HUDEP-2 (cell line): ENCODE results near the gene TRAPPC13.
"Not testable (repeated sequence)": the region's sequence is repeated elsewhere in the genome, so short reads cannot be mapped to it uniquely, and the experiment has no call there.

Source experiments
- DNase-seq, 76 experiments: peaks; one replicate each; lab custom pipeline; 2025; ENCODE audit not compliant: unreplicated experiment in 76 of 76; lab: John Stamatoyannopoulos, UW

The TRAPPC13 gene, protein sequence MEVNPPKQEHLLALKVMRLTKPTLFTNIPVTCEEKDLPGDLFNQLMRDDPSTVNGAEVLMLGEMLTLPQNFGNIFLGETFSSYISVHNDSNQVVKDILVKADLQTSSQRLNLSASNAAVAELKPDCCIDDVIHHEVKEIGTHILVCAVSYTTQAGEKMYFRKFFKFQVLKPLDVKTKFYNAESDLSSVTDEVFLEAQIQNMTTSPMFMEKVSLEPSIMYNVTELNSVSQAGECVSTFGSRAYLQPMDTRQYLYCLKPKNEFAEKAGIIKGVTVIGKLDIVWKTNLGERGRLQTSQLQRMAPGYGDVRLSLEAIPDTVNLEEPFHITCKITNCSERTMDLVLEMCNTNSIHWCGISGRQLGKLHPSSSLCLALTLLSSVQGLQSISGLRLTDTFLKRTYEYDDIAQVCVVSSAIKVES

DNA sequence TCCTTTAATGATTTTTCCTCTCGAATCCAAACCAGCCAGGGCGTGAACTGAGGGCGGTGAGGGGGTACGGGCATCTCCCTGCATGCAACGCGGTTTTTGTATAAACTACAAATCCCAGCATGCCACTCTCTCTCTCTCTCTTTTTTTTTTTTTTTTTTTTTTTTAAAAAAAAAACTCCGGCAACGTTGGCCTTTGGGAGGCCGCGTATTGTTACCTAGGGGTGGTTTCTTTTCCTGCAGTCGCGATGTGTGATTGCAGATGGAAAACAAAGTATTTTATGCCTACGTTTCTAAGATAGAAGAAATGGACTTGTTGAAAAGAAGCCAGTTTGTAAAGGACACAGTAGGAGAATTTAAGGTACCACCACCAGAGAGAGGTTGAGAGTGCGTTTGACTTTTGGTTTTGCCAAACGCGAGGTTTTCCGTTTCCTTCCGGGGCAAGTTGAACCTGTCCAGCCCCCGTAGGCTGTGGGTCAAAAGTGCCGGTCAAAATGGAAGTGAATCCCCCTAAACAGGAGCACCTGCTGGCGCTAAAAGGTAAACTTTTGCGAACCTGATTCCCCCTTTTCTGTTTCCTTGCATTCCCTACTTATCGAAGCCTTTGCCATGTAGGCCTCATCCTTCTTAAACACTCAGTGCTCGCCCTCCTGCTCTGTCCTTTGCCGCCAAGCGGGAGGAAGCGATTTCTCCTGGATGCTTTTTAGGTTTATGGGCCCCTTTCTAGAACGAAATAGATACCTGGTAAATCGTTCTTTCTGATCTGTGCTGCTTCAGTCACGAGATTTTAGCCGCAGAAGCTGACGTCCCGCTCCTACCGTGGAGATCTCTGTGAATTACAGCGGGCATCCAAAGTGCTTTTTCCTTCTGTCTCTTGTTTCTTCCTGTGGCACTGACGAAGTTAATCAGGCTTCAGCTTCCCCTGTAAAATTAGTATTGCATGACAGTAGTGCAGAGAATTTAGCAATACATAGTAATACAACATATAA is at the start of gene TRAPPC13, which contains the start of gene SHLD3:
Gene TRAPPC13 (plus strand): TSS at position 457 of the 985 bp plus-strand sequence. CDS start 34 bp downstream, at position 491.
Gene SHLD3 (plus strand): TSS at position 457 of the 985 bp plus-strand sequence. CDS start 4,561 bp downstream, outside the sequence.
- peak in 75 of 76 experiments; percentile 11 to 91 (median 77) for DNase-seq

DNA sequence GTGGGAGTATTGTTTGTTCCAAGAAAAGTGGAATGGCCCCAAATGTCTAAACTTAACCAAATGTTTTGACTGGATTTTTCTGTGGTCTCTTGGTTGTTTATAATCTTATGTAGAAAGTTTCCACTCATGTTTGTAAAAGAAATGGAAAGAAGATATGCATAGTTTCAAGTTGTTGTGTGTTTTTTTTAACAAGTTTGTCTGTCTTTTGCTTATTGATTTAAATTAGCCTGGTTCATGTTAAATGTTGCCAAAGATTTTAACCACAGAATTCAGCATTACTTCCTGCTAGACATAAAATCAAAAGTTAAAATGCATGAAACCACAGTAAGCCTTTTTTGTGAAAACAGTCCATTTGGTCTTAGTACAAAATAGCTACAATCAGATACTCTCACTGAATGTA is 47.7 kb upstream of the TRAPPC13 start:
- DNase-seq: no peak

DNA sequence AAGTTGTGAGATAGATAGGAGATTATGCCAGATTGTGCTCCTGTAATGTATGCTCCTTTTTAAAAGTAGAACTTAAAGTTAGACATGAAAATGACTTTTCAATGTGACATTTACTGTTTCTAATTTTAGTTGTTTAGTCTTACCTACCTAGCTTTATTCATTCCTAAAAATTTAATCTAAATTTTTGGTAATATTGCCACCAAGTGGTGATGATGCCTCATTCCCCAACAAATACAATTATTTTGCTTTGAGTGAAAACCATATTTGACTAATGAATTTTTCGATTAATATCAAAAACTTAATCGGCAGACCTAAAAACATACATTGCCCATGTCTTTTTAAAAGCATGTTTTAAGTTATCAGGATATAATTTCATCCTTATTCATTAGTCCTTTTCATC is 36.1 kb upstream of the TRAPPC13 start:
- no peak for DNase-seq

DNA sequence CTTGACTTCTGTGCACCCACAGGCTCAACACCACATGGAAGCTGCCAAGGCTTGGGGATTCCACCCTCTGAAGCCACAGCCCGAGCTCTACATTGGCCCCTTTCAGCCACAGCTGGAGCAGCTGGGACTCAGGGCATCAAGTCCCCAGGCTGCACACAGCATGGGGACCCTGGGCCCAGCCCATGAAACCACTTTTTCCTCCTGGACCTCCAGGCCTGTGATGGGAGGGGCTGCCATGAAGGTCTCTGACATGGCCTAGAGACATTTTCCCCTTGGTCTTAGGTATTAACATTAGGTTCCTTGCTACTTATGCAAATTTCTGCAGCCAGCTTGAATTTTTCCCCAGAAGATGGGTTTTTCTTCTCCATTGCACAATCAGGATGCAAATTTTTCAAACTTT is 23.1 kb upstream of the TRAPPC13 start:
- not testable (repeated sequence) for DNase-seq

DNA sequence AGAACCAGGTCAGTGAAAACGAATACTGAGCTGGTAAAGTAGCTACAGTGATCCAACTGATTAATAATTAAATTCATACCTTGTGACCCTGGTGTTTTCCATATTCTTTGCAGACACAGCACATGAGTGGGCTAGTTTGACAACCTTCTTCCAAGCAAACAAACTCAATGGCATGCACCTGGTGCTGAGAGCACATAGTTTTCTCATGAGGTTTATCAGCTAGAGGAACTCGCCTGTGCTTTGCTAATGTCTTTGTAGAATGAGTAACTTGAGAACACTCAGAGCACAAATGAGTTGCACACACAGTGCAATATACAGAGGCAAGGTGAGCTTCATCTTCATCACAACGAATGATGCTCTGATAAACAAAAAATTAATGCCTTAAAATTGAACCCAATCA is 13.3 kb upstream of the TRAPPC13 start:
- DNase-seq: no peak

DNA sequence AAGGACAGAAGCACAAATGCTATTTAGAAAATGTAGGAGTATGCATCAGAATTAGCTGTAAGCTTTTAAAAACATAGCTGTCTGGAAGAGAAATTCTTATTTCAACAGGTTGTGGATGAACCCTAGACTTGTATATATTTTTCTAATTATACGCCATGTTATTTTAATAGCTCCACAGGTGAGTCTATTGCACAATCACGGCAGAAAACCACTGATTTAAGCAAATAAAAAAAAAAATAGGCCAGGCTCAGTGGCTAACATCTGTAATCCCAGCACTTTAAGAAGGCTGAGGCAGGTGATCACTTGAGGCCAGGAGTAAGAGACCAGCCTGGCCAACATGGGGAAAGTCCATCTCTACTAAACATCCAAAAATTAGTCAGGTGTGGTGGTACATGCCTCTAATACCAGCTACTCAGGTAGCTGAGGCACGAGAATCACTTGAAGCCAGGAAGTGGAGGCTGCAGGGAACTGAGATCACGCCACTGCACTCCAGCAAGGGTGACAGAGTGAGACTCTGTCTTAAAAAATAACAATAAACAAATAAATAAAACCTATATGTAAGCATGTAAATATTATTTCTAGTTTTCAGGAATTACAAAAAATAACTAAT is 12.4 kb upstream of the TRAPPC13 start:
- DNase-seq: no peak

DNA sequence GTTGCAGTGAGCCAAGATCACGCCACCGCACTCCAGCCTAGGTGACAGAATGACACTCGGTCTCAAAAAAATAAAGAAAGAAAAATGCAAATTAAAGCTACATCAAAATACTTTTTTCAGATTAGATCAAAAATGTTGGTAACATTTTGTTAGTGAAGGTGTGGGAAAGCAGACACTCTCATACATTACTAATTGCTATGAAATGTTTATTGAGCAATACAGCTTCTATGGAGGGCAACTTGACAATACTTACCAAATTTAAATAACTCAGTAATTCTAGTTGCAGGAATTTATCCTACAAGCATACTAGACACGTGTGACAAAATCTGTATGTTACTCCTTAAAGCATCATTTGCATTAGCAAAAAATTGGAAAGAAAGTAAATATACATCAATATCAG is 4.8 kb upstream of the TRAPPC13 start:
- DNase-seq: no peak

DNA sequence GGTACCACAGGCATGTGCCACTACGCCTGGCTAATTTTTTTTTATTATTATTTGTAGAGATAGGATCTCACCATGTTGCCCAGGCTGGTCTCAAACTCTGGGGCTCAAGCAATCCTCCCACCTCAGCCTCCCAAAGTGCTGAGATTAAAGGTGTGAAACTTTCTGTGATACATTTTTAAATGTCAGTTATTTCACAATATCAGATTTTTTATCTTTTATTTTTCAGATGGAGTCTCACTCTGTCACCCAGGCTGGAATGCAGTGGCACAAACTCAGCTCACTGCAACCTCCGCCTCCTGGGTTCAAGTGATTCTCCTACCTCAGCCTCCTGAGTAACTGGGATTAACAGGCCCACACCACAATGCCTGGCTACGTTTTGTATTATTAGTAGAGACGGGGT is 2.9 kb upstream of the TRAPPC13 start:
- not testable (repeated sequence) for DNase-seq

DNA sequence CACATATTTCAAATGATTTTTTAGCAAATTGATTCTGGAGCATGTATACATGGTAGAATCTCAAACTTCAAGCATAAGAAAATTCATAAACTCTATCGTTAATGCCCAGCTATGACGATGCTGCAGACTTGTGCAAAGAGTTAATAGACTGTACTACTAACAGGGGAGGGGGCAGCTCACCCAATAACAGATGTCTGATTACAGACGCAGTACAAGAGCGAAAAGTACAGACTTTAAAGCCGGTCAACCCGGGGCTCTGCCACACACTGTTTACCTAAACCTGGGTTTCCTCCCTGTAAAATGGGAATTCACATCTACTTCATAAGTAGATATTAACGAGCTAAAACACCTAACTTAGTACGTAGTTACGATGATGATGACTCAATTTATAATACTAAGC is 1.3 kb upstream of the TRAPPC13 start:
- peak in 1 of 76 experiments; percentile 25 for DNase-seq

DNA sequence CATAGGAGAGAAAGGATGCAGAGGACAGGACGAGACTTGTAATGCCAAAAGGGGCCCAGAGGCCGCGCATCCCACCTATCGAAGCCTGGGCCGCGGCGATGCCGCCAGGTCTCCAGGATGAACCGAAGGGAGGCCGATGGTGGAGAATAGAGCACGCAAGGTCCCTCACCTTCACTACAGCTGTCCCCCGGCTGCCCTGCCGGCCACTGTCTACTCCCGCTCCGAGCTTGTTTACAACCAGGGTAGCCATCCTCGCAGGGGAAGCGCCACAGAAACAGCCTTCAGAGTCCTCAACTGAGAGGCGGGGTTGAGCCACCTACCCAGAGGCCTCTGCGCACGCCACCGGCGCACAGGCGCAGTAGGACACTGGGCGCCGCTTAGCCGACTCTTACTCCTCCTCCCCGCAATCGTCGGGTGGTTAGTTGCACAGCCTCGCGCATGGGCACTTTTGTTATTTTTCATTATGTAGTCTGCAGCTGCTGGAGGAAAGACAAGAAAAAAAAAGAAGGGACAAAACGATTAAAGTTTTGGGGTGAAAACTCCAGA is 729 bp upstream of the TRAPPC13 start, which contains the start of gene TRIM23:
Gene TRIM23 (minus strand): TSS at position 309 of the 546 bp plus-strand sequence. CDS start 59 bp downstream, at position 250.
- peak in 74 of 76 experiments; percentile 38 to 91 (median 80) for DNase-seq

DNA sequence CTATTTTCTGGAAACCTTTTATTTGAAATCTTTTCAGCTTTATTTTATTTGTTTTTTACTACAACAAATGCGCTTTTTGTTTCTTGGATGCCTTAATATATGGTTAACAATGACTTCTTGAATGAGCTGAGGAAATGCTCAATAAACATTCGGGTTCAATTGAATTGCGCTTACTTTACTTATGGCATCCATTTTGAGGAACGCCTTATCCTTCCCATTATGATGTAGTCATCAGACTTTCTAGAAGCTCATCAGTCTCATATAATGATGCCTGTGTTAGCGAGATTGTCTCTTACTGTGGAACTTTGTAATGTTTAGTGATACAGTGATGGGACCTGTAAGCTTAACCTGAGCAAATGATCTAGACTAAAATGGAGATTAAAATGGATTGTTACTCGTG is 916 bp downstream of the TRAPPC13 start:
- no peak for DNase-seq

DNA sequence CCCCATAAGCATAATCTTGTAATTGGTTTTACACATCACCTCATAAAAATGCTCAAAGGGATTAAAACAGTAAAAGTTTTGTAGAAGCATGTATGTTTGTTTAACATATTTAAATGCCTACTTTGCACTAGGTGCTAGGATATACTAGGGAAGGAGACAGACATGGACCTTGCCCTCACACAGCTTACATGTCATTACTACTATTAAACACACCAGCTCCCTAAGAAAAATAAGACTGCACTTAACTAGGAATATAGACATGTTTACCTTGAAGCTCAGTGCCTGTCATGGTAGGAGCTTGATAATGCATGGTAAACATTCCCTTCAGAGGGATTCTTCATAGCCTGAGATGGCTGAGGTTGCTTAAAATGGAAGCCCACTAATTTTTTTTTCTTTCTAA is 6.2 kb downstream of the TRAPPC13 start:
- DNase-seq: no peak

DNA sequence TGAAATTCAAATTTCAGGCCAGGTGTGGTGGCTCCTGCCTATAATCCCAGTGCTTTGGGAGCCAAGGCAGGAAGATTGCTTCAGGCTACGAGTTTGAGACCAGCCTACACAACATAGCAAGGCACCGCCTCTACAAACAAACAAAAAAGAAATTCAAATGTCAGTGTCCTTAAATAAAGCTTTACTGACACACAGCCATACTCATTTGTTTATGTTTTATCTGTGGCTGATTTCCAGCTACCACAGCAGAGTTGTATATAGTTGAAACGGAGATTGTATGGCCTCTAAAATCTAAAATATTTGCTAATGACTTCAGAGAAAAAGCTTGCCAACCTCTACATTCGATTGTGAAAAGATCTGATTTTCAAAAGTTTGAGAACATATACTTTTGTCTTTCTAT is 15.4 kb downstream of the TRAPPC13 start:
- no peak for DNase-seq

DNA sequence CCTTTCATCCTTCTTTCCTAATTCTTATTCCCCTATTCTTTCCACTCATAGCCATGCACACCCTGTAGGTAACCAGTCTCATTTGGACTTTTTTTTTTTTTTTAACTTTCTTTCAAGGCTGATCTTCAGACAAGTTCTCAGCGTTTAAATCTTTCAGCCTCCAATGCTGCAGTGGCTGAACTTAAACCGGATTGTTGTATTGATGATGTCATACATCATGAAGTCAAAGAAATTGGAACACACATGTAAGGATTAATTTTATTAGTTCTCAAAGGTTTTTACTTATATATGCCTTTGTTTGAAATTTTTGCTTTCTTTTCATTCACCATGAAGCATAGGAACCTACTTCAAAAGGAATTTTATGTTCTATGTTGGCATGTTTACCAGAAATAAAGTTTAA is 22.1 kb downstream of the TRAPPC13 start:
- no peak for DNase-seq

DNA sequence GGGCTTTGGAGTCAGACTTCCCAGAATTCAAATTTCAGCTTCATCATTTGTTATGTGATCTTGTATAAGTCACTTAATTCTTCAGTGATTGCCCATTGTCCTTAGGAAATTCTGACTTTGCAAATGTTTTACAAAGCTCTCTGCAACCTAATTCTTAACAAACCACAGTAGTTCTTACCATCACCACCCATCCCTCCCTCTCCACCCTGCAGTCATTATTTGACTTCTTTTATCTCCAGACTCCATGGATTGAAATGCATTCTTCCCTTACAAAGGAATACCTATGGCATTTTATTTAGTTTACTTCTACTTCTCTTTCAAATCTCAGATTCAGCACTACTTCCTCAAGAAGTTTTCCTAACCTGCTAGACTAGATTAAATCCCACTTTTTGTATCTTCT is 23.1 kb downstream of the TRAPPC13 start:
- DNase-seq: no peak

DNA sequence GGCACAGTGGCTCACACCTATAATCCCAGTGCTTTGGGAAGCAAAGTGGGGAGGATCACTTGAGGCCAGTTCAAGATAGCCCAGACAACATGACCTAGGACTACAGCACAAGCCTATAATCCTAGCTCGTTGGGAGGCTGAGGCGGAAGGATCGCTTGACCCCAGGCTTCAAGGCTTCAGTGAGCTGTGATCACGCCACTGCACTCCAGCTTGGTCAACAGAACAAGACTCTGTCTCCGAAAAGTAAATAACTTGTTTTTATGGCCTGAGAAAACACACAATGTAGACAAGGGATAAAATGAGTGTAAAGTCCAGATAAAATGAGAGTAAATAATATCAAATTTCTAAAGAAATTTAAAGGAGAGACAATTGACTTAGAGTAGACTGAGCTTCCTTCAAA is 26.3 kb downstream of the TRAPPC13 start:
- no peak for DNase-seq

DNA sequence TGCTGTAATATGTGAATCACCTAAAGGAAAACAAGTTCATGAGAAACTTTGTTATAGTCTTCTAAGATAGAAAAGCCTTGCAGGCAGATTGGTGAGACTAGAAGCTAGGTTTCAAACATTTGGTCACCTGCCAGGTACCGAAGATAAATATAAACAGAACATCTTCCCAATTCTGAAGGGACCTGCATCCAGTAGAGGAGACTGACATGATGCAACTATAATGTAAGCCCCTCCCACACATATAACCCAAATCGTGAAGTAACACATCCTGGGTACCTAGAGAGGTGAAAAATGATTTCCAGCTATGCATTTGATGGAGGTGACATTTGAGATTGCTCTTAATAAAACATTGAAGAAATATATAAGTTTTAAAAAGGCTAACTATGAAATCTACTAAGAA is 29.9 kb downstream of the TRAPPC13 start:
- no peak for DNase-seq

DNA sequence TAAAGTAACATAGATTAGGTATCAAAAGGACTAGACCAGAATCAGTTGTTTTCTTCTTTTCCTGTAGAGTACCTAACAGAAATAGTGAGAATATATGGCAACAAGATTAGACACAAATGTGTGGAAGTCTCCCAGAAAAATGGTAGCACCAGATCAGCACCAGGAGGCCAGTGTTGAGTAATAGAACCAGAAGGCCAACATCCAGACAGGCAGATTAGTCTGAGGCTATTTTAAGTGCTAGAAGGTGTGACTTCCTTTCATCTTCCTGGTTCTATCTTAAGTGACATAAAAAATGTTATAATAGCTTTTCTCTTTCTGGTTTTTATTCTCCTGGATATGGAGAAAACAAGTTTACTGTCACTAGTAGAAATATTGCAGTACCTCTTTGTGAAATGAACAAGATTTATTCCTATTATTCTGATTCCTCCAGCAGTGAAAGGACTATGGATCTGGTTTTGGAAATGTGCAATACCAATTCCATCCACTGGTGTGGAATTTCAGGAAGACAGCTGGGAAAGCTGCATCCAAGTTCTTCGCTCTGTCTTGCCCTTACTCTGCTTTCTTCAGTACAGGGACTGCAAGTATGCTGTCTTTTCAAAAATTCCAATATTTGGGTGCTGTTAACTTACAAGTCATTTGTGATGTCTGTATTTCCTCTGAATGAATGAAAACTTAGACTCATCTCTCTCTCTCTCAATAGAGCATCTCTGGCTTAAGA is 39.1 kb downstream of the TRAPPC13 start:
- no peak for DNase-seq

DNA sequence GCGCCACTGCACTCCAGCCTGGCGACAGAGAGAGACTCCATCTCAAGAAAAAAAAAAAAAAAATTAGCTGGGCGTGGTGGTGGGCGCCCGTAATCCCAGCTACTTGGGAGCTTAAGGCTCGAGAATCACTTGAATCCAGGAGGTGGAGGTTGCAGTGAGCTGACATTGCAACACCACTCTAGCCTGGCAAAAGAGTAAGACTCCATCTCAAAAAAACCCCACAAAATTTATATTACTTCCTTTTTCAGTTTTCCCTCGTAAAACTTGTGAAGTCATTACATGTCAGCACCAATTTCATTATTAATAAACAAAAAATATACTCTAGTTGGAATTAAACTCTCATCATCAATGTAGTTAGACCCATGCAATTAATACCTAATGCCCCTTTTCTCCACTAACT is 43.9 kb downstream of the TRAPPC13 start:
- no peak for DNase-seq

DNA sequence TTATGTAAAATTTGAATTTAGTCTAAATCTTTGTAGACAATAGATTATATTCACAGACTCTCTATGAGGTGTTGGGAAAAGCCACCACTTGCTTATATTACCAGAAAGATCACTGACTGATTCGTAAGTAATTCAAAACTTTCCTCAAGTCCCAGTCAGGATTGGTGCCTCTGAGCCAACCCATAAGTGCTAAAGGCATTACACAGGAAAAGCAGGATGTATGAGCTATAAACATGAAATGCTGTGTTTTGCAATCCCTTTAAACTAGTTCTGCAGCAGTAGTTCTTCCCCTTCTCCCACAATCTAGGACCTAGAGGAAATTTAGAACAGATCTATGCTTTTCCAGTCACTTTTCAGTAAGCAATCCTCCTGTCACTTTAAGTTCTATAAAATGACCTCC is 48.0 kb downstream of the TRAPPC13 start:
- no peak for DNase-seq
